GM19193 (cell line): ENCODE data around the gene URAD.

ENCODE experiments used
- POLR2A ChIP-seq: IDR thresholded peaks from 4 replicates; pipeline ENCODE4 v1.6.1; 2011; ENCODE audit not compliant: insufficient read depth, insufficient read length; ENCODE audit errors: extremely low read depth

The URAD gene

DNA sequence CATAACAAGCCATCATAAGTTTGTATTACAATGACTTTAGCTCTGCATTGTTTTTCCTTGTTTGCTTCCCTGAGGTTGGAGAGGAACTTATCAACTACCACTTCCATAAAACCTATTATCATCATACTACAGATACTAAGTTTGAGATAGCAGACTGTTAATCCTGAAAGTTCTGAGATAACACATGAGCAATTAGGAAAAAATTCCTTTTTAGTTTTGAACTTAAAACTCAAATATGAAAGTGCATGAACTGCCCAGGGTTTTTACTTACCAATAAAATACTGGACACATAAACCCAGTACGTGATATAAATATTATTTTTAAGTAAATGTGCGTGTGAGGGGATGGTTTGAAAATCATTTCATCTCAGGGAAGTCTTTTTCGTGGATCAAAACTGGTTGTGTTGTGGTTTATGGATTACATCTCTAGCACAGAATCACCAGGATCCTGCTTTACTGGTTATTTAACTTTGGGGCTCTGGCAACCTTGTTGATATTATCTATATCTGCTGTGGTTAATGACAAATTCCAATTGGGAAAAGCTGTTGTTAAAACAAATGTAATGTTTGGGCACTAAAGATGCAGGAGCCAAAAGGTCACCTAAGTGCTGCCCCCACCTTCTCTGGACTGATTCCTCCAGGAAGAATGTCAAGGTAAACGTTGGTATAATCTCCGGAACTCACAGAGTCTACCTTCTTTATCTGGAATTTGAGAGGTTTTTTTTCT lies 31.8 kb downstream of the URAD start:
- no peak for TF ChIP-seq POLR2A

DNA sequence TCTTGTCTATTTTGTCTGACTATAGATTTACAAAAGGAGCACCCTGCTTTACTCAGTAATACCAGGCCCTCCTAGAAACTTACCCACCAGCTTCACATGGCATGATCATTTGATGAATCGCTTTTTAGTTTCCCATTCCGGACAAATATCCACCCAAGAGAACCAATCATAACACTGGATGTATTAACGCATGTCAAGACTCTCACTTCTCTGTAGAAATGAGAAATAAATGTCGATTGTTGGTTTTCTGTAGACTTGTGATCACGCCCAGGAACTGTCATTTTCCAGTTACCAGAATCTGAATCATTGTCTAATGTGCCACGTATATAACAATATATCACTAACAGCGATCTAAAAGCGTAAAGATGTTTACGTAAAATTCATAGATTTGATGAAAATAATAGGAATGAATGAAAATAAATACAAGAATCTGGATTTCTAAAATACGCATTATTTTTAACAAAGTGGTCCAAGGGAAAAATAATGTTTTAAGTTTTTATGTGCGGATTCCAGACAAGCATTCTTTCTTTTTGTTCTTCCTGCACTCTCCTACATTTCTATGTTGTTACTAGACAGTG lies 33.4 kb downstream of the URAD start:
- no peak for TF ChIP-seq POLR2A

DNA sequence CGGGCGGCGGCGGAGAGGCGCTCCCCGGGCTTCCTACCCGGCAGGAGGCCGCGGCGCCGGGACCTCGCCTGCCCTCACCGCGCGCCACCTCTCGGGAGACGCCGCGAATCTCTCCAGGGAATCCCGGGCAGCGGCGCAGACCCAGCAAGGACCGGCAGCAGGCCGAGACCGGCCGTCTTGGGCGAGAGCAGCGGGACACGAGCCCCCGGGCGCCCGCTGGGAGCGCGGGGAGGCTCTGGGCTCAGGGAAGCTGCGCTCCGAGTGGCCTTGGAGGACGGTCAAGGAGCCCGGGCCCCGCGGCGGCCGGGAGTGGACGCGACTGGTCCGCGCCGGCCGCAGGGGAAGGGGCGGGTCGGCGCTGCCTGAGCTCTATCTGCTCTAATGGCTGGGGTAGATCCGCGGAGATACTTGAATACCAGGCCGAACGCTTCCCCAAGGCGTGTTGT lies 34.1 kb downstream of the URAD start:
- TF ChIP-seq POLR2A = no peak

DNA sequence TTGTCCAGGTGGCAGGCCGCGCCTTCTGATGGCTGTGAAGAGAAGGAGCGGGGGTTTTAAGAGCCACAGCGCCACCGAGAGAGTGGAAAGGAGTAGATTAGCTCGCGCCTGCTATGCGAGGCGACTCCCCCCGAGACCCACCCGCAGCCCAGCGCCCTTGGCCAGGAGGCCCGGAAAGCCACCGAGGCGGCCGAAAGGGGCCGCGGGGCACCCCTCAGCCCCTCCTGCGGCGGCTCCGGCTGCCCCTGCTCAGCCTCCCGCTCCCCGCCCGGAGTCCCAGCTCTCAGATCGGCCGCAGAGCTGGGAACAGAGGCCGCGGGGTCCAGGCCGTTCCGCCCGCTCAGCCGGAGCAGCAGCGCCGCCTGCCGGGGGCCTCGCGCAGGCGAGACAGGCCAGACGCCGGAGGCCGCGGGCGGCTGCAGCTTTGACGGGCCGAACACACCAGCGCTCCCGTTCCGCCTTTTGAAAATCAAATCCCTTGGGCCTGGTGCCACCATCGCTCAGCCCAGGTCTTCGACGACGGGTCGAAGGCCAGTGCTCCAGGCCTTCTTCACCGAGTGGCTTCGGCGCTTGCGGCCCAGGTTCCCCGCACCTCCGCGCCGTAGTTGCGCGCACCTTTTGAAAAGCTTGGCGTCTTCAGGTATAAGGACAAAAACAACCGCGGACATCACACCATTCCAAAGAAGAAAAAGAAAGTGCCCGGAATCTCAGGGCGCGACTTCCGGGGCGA lies 34.7 kb downstream of the URAD start:
- TF ChIP-seq POLR2A = peak; percentile 11

DNA sequence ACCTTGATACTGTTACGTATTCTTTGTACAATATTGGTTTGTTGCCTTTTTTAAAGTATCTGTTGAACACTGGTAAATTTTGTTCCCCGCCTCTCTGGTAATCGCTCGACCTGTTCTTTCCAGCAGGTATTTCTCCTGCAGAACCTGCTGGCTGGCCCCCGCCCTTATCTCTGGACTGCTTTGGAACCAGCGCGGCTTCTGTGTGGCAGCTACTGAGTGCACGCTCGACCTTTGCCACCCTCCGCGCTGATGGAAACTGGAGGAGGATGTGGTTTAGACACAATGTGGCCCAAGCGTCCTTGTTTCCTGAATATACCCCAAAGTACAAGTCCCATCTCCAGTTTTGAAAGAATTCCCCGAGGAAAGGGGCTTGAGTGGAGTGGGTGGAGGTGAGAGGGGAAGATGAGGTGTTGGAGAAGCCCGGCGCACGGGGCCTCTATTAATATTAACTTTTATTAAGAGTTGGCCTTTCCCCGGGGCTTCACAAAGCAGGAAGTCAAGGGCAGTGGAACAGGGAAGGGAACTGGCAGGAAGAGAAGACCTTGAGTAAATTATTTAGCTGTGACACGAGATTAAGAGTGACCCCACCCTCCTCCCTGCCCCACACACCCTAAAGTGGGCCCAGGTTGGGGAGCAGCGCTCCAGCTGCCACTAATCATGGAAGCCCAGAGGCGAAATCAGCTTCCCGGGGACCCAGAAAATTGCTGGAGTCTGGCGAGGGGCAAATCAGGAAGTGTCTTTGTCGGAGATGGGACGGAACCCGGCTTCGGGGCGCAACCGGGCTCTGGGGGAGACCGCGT lies 35.4 kb downstream of the URAD start:
- TF ChIP-seq POLR2A = no peak

DNA sequence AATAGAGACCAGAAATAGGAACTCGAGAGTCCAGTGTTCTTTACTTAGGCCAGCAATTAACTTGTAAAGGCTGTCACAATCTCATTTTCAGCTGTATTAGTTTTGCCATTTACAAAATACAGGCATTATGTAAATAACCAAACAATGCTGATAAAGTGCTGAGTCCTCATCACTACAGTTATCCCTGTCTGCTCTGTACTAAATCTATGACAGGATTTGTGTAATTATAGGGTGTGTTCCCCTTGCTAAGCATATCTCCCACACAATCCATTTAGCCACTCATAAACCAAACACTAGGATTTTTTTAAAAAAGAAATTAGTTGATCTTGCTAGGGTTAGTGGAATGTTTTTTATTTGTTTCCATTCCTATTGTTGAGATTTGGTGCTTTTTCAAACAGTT lies 45.5 kb downstream of the URAD start:
- TF ChIP-seq POLR2A = no peak

DNA sequence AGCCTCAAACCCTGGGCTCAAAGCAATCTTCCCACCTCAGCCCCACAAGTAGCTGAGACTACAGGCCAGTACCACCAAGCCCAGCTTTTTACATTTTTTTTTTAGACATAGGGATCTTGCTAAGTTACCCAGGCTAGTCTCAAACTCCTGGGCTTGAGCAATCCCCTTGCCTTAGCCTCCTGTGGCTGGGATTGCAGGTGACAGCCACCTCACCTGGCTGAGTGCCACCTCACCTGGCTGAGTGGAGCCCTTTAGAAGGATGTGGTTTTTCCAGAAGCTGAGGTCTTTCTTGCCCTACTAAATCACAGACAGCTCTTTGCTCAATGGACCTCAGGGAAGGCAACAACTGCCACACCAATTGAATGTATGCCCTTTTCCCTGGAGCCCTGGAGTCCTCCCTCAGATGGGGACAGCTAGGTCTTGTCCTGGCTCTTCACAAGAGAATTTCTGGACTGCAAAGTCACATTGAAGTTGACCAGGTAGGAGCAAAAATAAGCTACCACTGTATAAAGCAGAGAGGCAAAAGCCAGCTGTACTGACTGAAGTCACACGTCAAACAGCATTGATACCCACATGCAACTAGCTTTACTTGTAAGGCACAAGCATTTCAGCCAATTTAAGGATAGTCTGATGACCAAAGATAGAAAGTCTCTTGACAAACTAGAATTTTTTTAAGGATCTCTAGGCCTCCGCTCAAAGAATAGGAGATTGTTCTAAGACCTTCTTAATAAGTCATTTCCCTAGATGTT lies 54.7 kb downstream of the URAD start:
- TF ChIP-seq POLR2A = no peak

DNA sequence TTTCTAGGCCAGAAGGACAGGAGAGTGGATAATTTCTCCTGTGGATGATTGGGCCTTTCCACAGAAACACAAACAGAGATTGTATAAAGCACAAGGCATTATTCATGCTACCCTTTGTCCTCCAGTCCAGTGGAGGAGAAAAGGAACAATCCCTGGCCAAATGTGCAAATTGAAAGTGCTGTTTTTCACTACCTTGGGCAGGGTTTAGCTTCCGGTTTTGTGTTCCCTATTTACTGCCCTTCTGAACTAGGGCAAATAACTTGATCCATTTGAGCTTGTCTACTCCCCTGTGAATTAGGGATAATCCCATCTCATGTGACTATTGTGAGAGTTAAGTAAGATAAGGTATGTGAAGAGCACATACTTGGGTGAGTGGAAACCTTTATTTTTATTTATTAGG lies 55.4 kb downstream of the URAD start:
- no peak for TF ChIP-seq POLR2A

DNA sequence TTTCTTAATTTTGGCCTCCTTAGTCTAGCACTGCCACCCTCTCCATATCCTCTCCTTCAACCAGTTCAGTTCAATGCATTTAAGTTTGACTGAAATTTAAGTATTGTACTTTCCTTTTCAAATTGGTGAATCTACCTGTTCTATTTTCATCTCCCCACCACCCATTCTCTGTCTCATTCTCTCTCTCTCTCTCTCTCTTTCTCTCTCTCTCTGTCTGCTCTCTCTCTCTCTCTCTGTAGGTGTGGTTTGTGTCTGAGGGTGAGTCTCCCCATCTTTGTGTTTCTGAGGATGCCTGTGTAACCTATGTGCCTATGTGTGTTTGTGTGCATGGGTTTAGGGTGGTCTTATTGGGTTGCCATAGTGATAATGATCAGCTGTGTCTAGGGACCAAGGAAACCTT lies 58.6 kb downstream of the URAD start:
- no peak for TF ChIP-seq POLR2A

DNA sequence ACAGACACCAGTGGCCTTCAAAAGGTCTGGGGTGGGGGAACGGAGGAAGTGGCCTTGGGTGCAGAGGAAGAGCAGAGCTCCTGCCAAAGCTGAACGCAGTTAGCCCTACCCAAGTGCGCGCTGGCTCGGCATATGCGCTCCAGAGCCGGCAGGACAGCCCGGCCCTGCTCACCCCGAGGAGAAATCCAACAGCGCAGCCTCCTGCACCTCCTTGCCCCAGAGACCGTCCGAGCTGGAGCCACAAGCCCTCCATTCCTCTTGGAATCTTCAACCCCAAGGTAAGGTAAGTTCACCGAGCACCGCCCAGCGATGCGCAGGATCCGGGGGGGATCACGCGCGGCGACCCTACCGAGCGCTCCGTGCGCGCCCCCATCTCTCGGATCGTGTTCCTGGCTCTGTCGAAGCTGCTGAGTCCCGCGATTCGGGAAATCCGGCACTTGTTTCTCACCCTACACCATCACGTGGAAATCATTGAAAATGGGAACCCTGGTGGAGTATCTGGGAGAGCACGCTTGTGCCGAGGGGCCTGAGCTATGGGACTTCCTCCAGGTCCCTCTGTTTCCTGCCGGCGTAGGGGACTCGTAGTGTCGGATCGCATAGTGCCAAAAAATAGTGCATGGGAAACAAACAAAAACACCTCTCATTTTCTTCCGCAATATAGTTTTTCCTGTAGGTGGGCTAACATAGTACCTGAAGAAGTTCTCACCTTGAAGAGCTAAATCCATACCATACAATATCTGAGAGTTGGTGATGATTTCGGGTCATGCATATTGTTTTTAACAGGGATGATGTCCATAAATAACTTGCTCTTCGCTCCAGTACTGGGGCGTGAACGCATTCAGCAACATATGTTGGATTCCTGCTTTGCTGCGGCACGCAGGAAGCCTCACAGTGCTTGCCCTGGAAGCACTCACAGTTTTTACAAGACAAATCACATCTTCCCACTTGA lies 59.4 kb downstream of the URAD start:
- no peak for TF ChIP-seq POLR2A

DNA sequence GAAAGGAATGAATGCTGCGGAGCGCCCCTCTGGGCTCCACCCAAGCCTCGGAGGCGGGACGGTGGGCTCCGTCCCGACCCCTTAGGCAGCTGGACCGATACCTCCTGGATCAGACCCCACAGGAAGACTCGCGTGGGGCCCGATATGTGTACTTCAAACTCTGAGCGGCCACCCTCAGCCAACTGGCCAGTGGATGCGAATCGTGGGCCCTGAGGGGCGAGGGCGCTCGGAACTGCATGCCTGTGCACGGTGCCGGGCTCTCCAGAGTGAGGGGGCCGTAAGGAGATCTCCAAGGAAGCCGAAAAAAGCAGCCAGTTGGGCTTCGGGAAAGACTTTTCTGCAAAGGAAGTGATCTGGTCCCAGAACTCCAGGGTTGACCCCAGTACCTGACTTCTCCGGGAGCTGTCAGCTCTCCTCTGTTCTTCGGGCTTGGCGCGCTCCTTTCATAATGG lies 60.1 kb downstream of the URAD start:
- no peak for TF ChIP-seq POLR2A
